Right lobe of liver (tissue), 4 donors: Measurements from ENCODE around the gene SEC22A.

ENCODE experiments used
- POLR2A ChIP-seq: fragments of 450-650 bp; IDR thresholded peaks from one replicate; pipeline ENCODE4 v1.6.1; 2017; ENCODE audit warnings: antibody characterized with exemption, mild to moderate bottlenecking
- TF ChIP-seq, protein P1 (sequence below), 4 donors: fragments of 200-600 bp in 3 of 4; fragments of 450-650 bp in 1 of 4; IDR thresholded peaks; one replicate each; pipeline versions ENCODE4 v1.5.1 to v1.8.0; 2016 to 2022; ENCODE audit warnings: antibody characterized with exemption in 4 of 4, mild to moderate bottlenecking in 2 of 4
- donor health status: DM: no; HTN: no; CAD: no.
- donor health status: DM: no; HTN: no; CAD: no.
- donor health status: DM: no; HTN: yes; CAD: no.

DNA sequence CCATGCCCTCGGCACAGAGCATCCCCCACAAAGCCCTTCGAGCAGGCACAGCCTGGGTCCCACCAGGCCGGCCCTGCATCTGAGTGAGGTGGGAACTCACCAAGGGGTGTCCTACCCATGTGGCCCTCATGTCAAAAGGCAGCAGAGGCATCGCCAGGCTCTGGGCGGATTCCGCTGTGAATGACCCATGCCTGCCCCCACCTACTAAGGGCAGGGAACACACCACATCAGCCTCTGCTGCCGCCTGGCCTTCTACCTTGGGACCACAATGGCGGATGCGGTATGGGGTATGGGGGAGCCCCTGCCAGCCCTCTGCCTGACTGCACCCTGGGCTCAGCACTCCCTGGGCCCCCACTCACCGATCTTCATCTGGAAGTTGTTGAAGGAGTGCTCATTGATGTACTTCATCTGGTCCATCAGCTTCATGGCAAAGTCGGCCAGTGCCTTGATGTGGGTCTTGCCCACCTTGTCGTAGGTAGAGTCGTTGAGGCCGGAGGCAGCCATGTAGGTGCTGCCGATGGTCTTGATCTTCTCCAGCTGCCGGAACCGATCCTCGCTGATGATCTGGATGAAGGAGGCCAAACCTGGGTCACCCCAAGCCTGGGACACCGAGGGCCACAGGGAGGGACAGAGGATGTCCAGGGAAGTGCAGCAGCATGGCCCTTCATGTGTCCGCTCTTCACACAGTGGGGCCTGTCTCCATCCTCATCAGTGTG, 87.8 kb downstream of the SEC22A start:
- TF ChIP-seq, protein P1, sequence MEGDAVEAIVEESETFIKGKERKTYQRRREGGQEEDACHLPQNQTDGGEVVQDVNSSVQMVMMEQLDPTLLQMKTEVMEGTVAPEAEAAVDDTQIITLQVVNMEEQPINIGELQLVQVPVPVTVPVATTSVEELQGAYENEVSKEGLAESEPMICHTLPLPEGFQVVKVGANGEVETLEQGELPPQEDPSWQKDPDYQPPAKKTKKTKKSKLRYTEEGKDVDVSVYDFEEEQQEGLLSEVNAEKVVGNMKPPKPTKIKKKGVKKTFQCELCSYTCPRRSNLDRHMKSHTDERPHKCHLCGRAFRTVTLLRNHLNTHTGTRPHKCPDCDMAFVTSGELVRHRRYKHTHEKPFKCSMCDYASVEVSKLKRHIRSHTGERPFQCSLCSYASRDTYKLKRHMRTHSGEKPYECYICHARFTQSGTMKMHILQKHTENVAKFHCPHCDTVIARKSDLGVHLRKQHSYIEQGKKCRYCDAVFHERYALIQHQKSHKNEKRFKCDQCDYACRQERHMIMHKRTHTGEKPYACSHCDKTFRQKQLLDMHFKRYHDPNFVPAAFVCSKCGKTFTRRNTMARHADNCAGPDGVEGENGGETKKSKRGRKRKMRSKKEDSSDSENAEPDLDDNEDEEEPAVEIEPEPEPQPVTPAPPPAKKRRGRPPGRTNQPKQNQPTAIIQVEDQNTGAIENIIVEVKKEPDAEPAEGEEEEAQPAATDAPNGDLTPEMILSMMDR (IDR thresholded peaks at IDR 0.05): no peak
- no peak for TF ChIP-seq POLR2A
